Endothelial cell of umbilical vein (primary cell): ENCODE results near the gene LHPP. TPM values are rescaled to one million over a fixed set of nuclear protein-coding genes. Genes with fewer than 3 reads are reported as not detected.

Experiments
- BruUV-seq: library from RNA; stranded (reverse); fragments of 400-500 nt; replicated peaks from 2 replicates; lab custom pipeline; 2021; lab: Mats Ljungman, UMichigan
- CTCF ChIA-PET: fragments of 300-600, 350-600 bp; sonication (Branson Sonifier 250); formaldehyde crosslinking; loops from one replicate; lab custom pipeline; 2021; ENCODE audit warnings: antibody characterized with exemption, inconsistent platforms; lab: Charles Lee
- POLR2A ChIA-PET: fragments of 300-600, 350-600 bp; sonication (Branson Sonifier 250); formaldehyde crosslinking; loops from one replicate; lab custom pipeline; 2021; ENCODE audit warnings: antibody characterized with exemption, inconsistent platforms; lab: Charles Lee
- DNase-seq: peaks from one replicate; pipeline ENCODE4 v3.0.0-alpha.2; 2011; ENCODE audit warnings: low read depth, low spot score
- FAIRE-seq: peaks from 2 replicates; lab custom pipeline; 2011; peaks lifted over from hg19 to GRCh38; lab: Jason Lieb, UNC
- H2AFZ ChIP-seq: 2 replicates; pipeline ENCODE4 v1.6.0; 2012; ENCODE audit warnings: low read depth, low read length, control low read depth, inconsistent platforms
- H3K27ac ChIP-seq: 2 replicates; pipeline ENCODE4 v1.5.1; 2011; ENCODE audit warnings: low read depth, mild to moderate bottlenecking, control low read depth, low read length, moderate library complexity; ENCODE audit not compliant: insufficient read depth
- H3K27me3 ChIP-seq, 2 experiments: 2 replicates each; pipeline versions ENCODE4 v1.6.0 to v1.6.1; 2011; ENCODE audit warnings: low read length in 2 of 2, mixed read lengths in 1 of 2; ENCODE audit not compliant: control insufficient read depth in 2 of 2, insufficient read depth in 2 of 2
- H3K36me3 ChIP-seq, 2 experiments: 2 replicates in 1 of 2; 3 replicates in 1 of 2; pipeline ENCODE4 v1.5.1; 2011; ENCODE audit warnings: low read length in 2 of 2, mild to moderate bottlenecking in 1 of 2, moderate library complexity in 1 of 2; ENCODE audit not compliant: control insufficient read depth in 2 of 2, insufficient read depth in 2 of 2; ENCODE audit errors: extremely low read depth in 1 of 2
- H3K4me1 ChIP-seq: 3 replicates; pipeline ENCODE4 v1.5.1; 2011; ENCODE audit warnings: mild to moderate bottlenecking, low read length; ENCODE audit not compliant: control insufficient read depth, insufficient read depth; ENCODE audit errors: extremely low read depth
- H3K4me2 ChIP-seq: 2 replicates; pipeline ENCODE4 v1.6.1; 2011; ENCODE audit warnings: low read length, control low read depth, mixed read lengths; ENCODE audit not compliant: insufficient read depth
- H3K4me3 ChIP-seq, 3 experiments: fragments of 200-600 bp in 1 of 3; sonication (generic), shearing (Covaris generic) in 1 of 3; replicated peaks in 1 of 3; 2 replicates each; pipeline ENCODE4 v1.5.1; 2011 to 2016; ENCODE audit warnings: control low read depth in 3 of 3, low read length in 3 of 3, mild to moderate bottlenecking in 2 of 3, inconsistent platforms in 1 of 3, low read depth in 1 of 3, moderate library complexity in 1 of 3; ENCODE audit not compliant: insufficient read depth in 1 of 3
- H3K79me2 ChIP-seq: 2 replicates; pipeline ENCODE4 v1.6.0; 2012; ENCODE audit warnings: low read length, inconsistent platforms; ENCODE audit not compliant: control insufficient read depth, insufficient read depth
- H3K9ac ChIP-seq: replicated peaks from 2 replicates; pipeline ENCODE3; 2011; ENCODE audit warnings: low read length, control low read depth; ENCODE audit not compliant: insufficient read depth; ENCODE audit errors: extremely low read depth
- H3K9me1 ChIP-seq: replicated peaks from 3 replicates; pipeline ENCODE4 v1.6.0; 2011; ENCODE audit warnings: mild to moderate bottlenecking, low read length; ENCODE audit not compliant: control insufficient read depth, insufficient read depth; ENCODE audit errors: extremely low read depth
- H3K9me3 ChIP-seq: replicated peaks from 2 replicates; pipeline ENCODE4 v1.5.1; 2012; ENCODE audit warnings: low read length, inconsistent platforms; ENCODE audit not compliant: control insufficient read depth, insufficient read depth
- H4K20me1 ChIP-seq: replicated peaks from 2 replicates; pipeline ENCODE3; 2011; ENCODE audit warnings: mild to moderate bottlenecking, low read length; ENCODE audit not compliant: control insufficient read depth, insufficient read depth; ENCODE audit errors: extremely low read depth
- CTCF ChIP-seq, 2 donors: IDR thresholded peaks; 1 replicate in 1 of 2; 2 replicates in 1 of 2; pipeline ENCODE4 v1.5.1; 2011; ENCODE audit warnings: low read length in 2 of 2, mild to moderate bottlenecking in 2 of 2, moderate library complexity in 2 of 2, control low read depth in 1 of 2, inconsistent platforms in 1 of 2, low read depth in 1 of 2; ENCODE audit not compliant: insufficient read depth in 1 of 2; ENCODE audit errors: extremely low read depth in 1 of 2
- EZH2 ChIP-seq: IDR thresholded peaks from 2 replicates; pipeline ENCODE4 v1.6.1; 2012; ENCODE audit warnings: borderline replicate concordance, low read depth, mild to moderate bottlenecking, moderate library complexity, low read length, inconsistent platforms; ENCODE audit not compliant: severe bottlenecking
- FOS ChIP-seq: IDR thresholded peaks from 2 replicates; pipeline ENCODE4 v1.6.1; 2011; ENCODE audit warnings: mild to moderate bottlenecking, low read length, moderate library complexity, borderline replicate concordance; ENCODE audit not compliant: insufficient read depth
- GATA2 ChIP-seq: IDR thresholded peaks from 2 replicates; pipeline ENCODE4 v1.7.0; 2011; ENCODE audit warnings: low read depth, mild to moderate bottlenecking, moderate library complexity, mixed read lengths, low read length; ENCODE audit not compliant: insufficient read length, insufficient read depth
- JUN ChIP-seq: IDR thresholded peaks from 2 replicates; pipeline ENCODE4 v1.6.1; 2011; ENCODE audit warnings: borderline replicate concordance, low read depth; ENCODE audit not compliant: insufficient read length, insufficient read depth
- MAX ChIP-seq: IDR thresholded peaks from 2 replicates; pipeline ENCODE4 v1.6.1; 2011; ENCODE audit not compliant: insufficient read depth, insufficient read length
- MYC ChIP-seq: IDR thresholded peaks from one replicate; pipeline ENCODE4 v1.6.1; 2011; ENCODE audit warnings: mild to moderate bottlenecking, low read depth, low read length
- POLR2A ChIP-seq: IDR thresholded peaks from 2 replicates; pipeline ENCODE4 v1.6.1; 2012; ENCODE audit warnings: low read depth, mild to moderate bottlenecking, control low read depth, low read length
- POLR2AphosphoS5 ChIP-seq: IDR thresholded peaks from 2 replicates; pipeline ENCODE4 v1.6.1; 2012; ENCODE audit warnings: low read depth, mild to moderate bottlenecking, control low read depth, low read length, moderate library complexity; ENCODE audit not compliant: insufficient read depth
- dilution Hi-C: fragments of 300-500 bp; cut with MboI; formaldehyde crosslinking; loops from one replicate; pipeline ENCODE4 v1.15.0; 2019; ENCODE audit warnings: low sequenced_read_pairs; ENCODE audit not compliant: extremely low pct_ligation_motif_present
- intact Hi-C: fragments of 100-400 bp; cut with micrococcal nuclease; formaldehyde crosslinking; loops from one replicate; pipeline ENCODE4 v1.10.0; 2022
- polyA plus RNA-seq, 4 experiments: library from polyadenylated mRNA; depleted of rRNA in 3 of 4; stranded (reverse) in 3 of 4; unstranded in 1 of 4; fragments of >200 nt; gene quantifications; 2 replicates each; pipeline versions ENCODE4 v1.2.1 to v1.2.3, GENCODE V29; 2011 to 2012; ENCODE audit warnings: missing spikeins in 1 of 4
- total RNA-seq: library from RNA; stranded (reverse); gene quantifications from 2 replicates; pipeline ENCODE4 v1.2.3, GENCODE V29; 2021

Gene LHPP
- total and polyA plus RNA-seq, 2 donors (not counting 3 experiments of a cell fraction or from before 2014, with no cell fraction given): 5.8 to 11.2 TPM

GRCh38 chr10:124486635-124487034, 25.0 kb downstream of the LHPP start:
- Histone ChIP-seq H3K4me1 (no peaks in the 10 kb centered on the region), H4K20me1 (no peaks in the 10 kb centered on the region), H3K4me3 (no peak overlapping the region), H3K9ac (no peak overlapping the region), H3K4me2 (no peak overlapping the region), H3K9me3 (no peaks in the 10 kb centered on the region), H3K36me3 (no peaks in the 10 kb centered on the region), H3K9me1 (no peaks in the 10 kb centered on the region), H3K27me3 (no peaks in the 10 kb centered on the region), H3K79me2 (no peaks in the 10 kb centered on the region), H2AFZ (no peak overlapping the region), H3K27ac (no peak overlapping the region)
- intact Hi-C loops (no loop called here), dilution Hi-C loops (no loop called here)
- FAIRE-seq: no peak
- no TSS peak for BruUV-seq
- TF ChIP-seq CTCF (IDR thresholded peaks at IDR 0.05; ENCODE audit: extremely low read depth in 1 of 2, insufficient read depth in 1 of 2, low read depth in 1 of 2, low read length in 2 of 2): no peak
- TF ChIP-seq EZH2: no peak
- no peak for TF ChIP-seq MYC
- TF ChIP-seq MAX: no peak
- TF ChIP-seq JUN: no peak
- no peak for TF ChIP-seq POLR2AphosphoS5
- TF ChIP-seq POLR2A: no peak
- no peak for TF ChIP-seq FOS
- TF ChIP-seq GATA2: no peak
- no peak for DNase-seq
- ChIA-PET POLR2A (no interaction called here), CTCF (no interaction called here)
